ENCODE data around the gene MEF2A. TPM values are rescaled to one million over a fixed set of nuclear protein-coding genes. Genes with fewer than 3 reads are reported as not detected.

The MEF2A gene
- total RNA-seq, 1 experiment from 2014 or later = 21.3 TPM

GRCh38 chr15:99732124-99732750 is 166.5 kb downstream of the MEF2A start:
- H3K4me3 ChIP-seq (ENCODE audit: low read length) = peak overlapping the region; percentile 91
- BruUV-seq (replicated peaks) = TSS peak; percentile 41
- no peaks in the 10 kb centered on the region for H4K20me1 ChIP-seq (ENCODE audit: low read length)
- CTCF ChIA-PET = no interaction called here
- ATAC-seq = no peak
- H3K27me3 ChIP-seq (ENCODE audit: low read length) = no peaks in the 10 kb centered on the region
- H3K36me3 ChIP-seq (ENCODE audit: low read depth, low read length) = no peaks in the 10 kb centered on the region
- TF ChIP-seq CTCF (conservative IDR thresholded peaks at IDR 0.05; ENCODE audit: low read depth, low read length) = no peak
- no peak for TF ChIP-seq EZH2phosphoT487 (IDR thresholded peaks at IDR 0.05; ENCODE audit: borderline replicate concordance, low read length)
- no peak for TF ChIP-seq EZH2 (IDR thresholded peaks at IDR 0.05; ENCODE audit: low read length, unreplicated experiment)
- peak overlapping the region; percentile 63 for H3K9ac ChIP-seq (ENCODE audit: low read length)
- intact Hi-C loops (cut with micrococcal nuclease) = loop anchor here (5.0 kb wide), 1 partner anchor 460 kb away; no protein-coding TSS in a partner anchor
- H3K79me2 ChIP-seq (ENCODE audit: low read length) = no peaks in the 10 kb centered on the region
- peak; percentile 8 for DNase-seq
- no peak overlapping the region for H3K27ac ChIP-seq (ENCODE audit: low read length)
- peak overlapping the region; percentile 100 for H3K4me2 ChIP-seq (ENCODE audit: low read length)
- H2AFZ ChIP-seq (ENCODE audit: low read length) = peak overlapping the region; percentile 96
- no peaks in the 10 kb centered on the region for H3F3A ChIP-seq (ENCODE audit: low read length, unreplicated experiment)
- H3K9me2 ChIP-seq (replicated peaks; ENCODE audit: low read length) = no peaks in the 10 kb centered on the region
- no peaks in the 10 kb centered on the region for H3K9me3 ChIP-seq (ENCODE audit: low read length)
- POLR2A ChIA-PET (ENCODE audit: unreplicated experiment) = no interaction called here
- no peaks in the 10 kb centered on the region for H3K4me1 ChIP-seq (ENCODE audit: insufficient read depth, low read length)

GRCh38 chr15:99732751-99733267 is 167.0 kb downstream of the MEF2A start:
- no TSS peak for BruUV-seq (replicated peaks)
- DNase-seq (peak; percentile 4), ATAC-seq (peak; percentile 41)
- ChIA-PET CTCF (interaction anchor here (0.6 to 1.0 kb wide), 6 partner anchors 11 to 651 kb away, joined by 4 to 23 read pairs (median 6); no protein-coding TSS in a partner anchor), POLR2A (ENCODE audit: unreplicated experiment) (interaction anchor here (0.6 to 0.7 kb wide), 3 partner anchors 128 to 613 kb away, joined by 5 to 10 read pairs (median 8); no protein-coding TSS in a partner anchor)
- peak overlapping the region; percentile 96 for H2AFZ ChIP-seq (ENCODE audit: low read length)
- peak overlapping the region; percentile 100 for H3K4me2 ChIP-seq (ENCODE audit: low read length)
- no peaks in the 10 kb centered on the region for H3F3A ChIP-seq (ENCODE audit: low read length, unreplicated experiment)
- H3K79me2 ChIP-seq (ENCODE audit: low read length) = no peaks in the 10 kb centered on the region
- H4K20me1 ChIP-seq (ENCODE audit: low read length) = no peaks in the 10 kb centered on the region
- intact Hi-C loops (cut with micrococcal nuclease) = loop anchor here (5.0 kb wide), 1 partner anchor 461 kb away; no protein-coding TSS in a partner anchor
- no peaks in the 10 kb centered on the region for H3K9me3 ChIP-seq (ENCODE audit: low read length)
- no peaks in the 10 kb centered on the region for H3K36me3 ChIP-seq (ENCODE audit: low read depth, low read length)
- H3K4me3 ChIP-seq (ENCODE audit: low read length) = peak overlapping the region; percentile 91
- no peaks in the 10 kb centered on the region for H3K4me1 ChIP-seq (ENCODE audit: insufficient read depth, low read length)
- H3K27ac ChIP-seq (ENCODE audit: low read length) = no peak overlapping the region
- H3K27me3 ChIP-seq (ENCODE audit: low read length) = no peaks in the 10 kb centered on the region
- H3K9ac ChIP-seq (ENCODE audit: low read length) = peak overlapping the region; percentile 63
- H3K9me2 ChIP-seq (replicated peaks; ENCODE audit: low read length) = no peaks in the 10 kb centered on the region
- TF ChIP-seq CTCF (conservative IDR thresholded peaks at IDR 0.05; ENCODE audit: low read depth, low read length) = no peak
- no peak for TF ChIP-seq EZH2 (IDR thresholded peaks at IDR 0.05; ENCODE audit: low read length, unreplicated experiment)
- TF ChIP-seq EZH2phosphoT487 (IDR thresholded peaks at IDR 0.05; ENCODE audit: borderline replicate concordance, low read length) = no peak
